Activated T-helper 17 cell treated with anti-CD3 and anti-CD28 coated beads, Interleukin-2, amount 50 U/mL, for 72 hours (primary cell): ENCODE measurements around the gene CD151. TPM values are rescaled to one million over a fixed set of nuclear protein-coding genes. Genes with fewer than 3 reads are reported as not detected.
A peak's percentile ranks its signal among the peaks of the same experiment; 100 is the strongest.

Experiments
- ATAC-seq: fragments of 150-1000 bp; cut with Tn5 transposase; replicated peaks from 2 replicates; pipeline ENCODE4 v1.10.0; 2021; ENCODE audit warnings: mild to moderate bottlenecking, moderate library complexity
- H3K27ac Mint-ChIP-seq: one replicate; pipeline ENCODE4 v1.8.0; 2022; ENCODE audit warnings: mixed read lengths
- H3K27me3 Mint-ChIP-seq: one replicate; pipeline ENCODE4 v1.8.0; 2022; ENCODE audit warnings: mixed read lengths
- H3K36me3 Mint-ChIP-seq: one replicate; pipeline ENCODE4 v1.8.0; 2022; ENCODE audit warnings: low read depth, mild to moderate bottlenecking, mixed read lengths
- H3K4me1 Mint-ChIP-seq: one replicate; pipeline ENCODE4 v1.8.0; 2022; ENCODE audit warnings: mixed read lengths
- H3K4me3 Mint-ChIP-seq: one replicate; pipeline ENCODE4 v1.8.0; 2022; ENCODE audit warnings: mild to moderate bottlenecking, mixed read lengths
- H3K9me3 Mint-ChIP-seq: one replicate; pipeline ENCODE4 v1.8.0; 2022; ENCODE audit warnings: mixed read lengths
- total RNA-seq, 2 donors: library from RNA; stranded (reverse); gene quantifications; one replicate each; pipeline ENCODE4 v1.2.3, GENCODE V29; 2022

Gene CD151
- total RNA-seq, 2 donors from 2014 or later = 61.5 to 74.6 TPM

DNA sequence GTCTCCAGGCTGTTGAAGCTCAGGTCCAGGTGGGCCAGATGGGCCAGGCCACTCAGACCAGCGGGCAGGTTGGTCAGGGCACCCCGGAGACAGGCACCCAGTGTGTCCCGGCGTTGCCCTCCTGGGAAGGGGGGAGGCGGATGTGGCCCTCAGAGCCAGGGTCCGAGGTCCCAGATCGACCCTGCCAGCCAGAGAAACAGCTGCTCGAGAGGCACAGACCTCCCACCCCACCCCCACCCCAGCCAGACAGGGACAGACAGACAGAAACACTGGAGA, 29.3 kb upstream of the CD151 start:
- no peak for ATAC-seq
- no peaks in the 10 kb centered on the region for H3K27me3 Mint-ChIP-seq
- no peak overlapping the region for H3K27ac Mint-ChIP-seq
- H3K9me3 Mint-ChIP-seq = no peaks in the 10 kb centered on the region
- no peaks in the 10 kb centered on the region for H3K4me1 Mint-ChIP-seq
- peak overlapping the region; percentile 76 for H3K4me3 Mint-ChIP-seq
- no peaks in the 10 kb centered on the region for H3K36me3 Mint-ChIP-seq

GRCh38 chr11:803770-804598, 28.8 kb upstream of the CD151 start:
- peaks cover 2% of the 10 kb centered on the region for H3K36me3 Mint-ChIP-seq
- no peaks in the 10 kb centered on the region for H3K9me3 Mint-ChIP-seq
- H3K27me3 Mint-ChIP-seq = no peaks in the 10 kb centered on the region
- H3K27ac Mint-ChIP-seq = no peak overlapping the region
- ATAC-seq = no peak
- H3K4me3 Mint-ChIP-seq = peak overlapping the region; percentile 76
- no peaks in the 10 kb centered on the region for H3K4me1 Mint-ChIP-seq

- H3K4me1 Mint-ChIP-seq = no peaks in the 10 kb centered on the region
- peaks cover 8% of the 10 kb centered on the region for H3K36me3 Mint-ChIP-seq
- H3K9me3 Mint-ChIP-seq = no peaks in the 10 kb centered on the region
- no peak for ATAC-seq
- H3K27ac Mint-ChIP-seq = no peak overlapping the region
- H3K4me3 Mint-ChIP-seq = peak overlapping the region; percentile 76
- H3K27me3 Mint-ChIP-seq = no peaks in the 10 kb centered on the region
These were observed 28.2 kb upstream of the CD151 start for GRCh38 chr11:804599-804964.

GRCh38 chr11:808427-809286, 24.1 kb upstream of the CD151 start:
- Mint-ChIP-seq H3K4me3 (peak overlapping the region; percentile 93), H3K27me3 (no peaks in the 10 kb centered on the region), H3K4me1 (peaks cover 6% of the 10 kb centered on the region), H3K27ac (peak overlapping the region; percentile 93), H3K9me3 (no peaks in the 10 kb centered on the region), H3K36me3 (peaks cover 45% of the 10 kb centered on the region)
- no peak for ATAC-seq

DNA sequence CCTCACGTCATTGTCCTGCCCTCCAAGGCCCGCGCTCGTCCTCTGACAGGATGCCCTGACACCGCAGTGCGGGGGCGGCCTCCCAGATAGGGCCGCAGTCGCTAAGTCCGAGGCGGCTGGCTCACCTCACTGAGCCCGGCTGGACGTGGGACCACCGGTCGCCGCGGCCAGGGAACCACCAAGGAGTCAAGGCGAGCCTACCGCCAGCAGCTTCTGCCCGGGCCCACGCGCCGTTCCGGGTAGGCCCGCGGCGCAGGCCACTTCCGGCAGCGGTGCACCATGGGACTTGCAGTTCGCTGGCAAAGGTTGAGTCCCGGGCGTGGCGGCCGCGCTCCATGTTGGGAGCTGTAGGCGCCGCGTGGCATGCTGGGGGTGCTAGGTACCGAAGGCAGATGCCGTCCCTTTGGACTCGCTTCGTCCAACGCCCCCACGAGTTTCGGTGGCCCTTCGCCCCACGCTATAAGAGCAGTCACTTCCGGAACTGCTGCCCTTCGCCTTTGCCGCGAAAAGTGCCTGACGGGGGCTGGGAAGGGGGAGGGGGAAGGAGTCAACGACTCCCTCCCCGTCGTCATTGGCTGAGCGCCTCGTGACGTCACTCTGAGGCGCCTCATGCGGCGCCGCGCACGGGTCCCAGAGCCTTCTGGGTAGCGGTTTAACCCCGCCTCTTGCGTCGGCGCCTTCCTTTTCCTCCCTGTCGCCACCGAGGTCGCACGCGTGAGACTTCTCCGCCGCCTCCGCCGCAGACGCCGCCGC, 23.3 kb upstream of the CD151 start, which contains the start of gene RPLP2:
RPLP2 (plus strand) TSS at position 681 of the 753 bp plus-strand sequence. CDS start 268 bp downstream, outside the sequence.
- H3K27me3 Mint-ChIP-seq = no peaks in the 10 kb centered on the region
- H3K4me3 Mint-ChIP-seq = peak within 1 kb of the TSS; percentile 93
- H3K36me3 Mint-ChIP-seq = peaks cover 53% of the 10 kb centered on the region

GRCh38 chr11:810040-810567, 22.6 kb upstream of the CD151 start:
- H3K9me3 Mint-ChIP-seq = no peaks in the 10 kb centered on the region
- H3K4me3 Mint-ChIP-seq = peak overlapping the region; percentile 93
- peaks cover 59% of the 10 kb centered on the region for H3K36me3 Mint-ChIP-seq
- H3K27me3 Mint-ChIP-seq = no peaks in the 10 kb centered on the region
- H3K4me1 Mint-ChIP-seq = peaks cover 6% of the 10 kb centered on the region
- ATAC-seq = peak; percentile 1
- H3K27ac Mint-ChIP-seq = peak overlapping the region; percentile 93

More for the DNA sequence above, 23.3 kb upstream of the CD151 start, which contains the start of gene RPLP2:
- Mint-ChIP-seq H3K27ac (peak within 1 kb of the TSS; percentile 93), H3K4me1 (peaks cover 6% of the 10 kb centered on the region), H3K9me3 (no peaks in the 10 kb centered on the region)
- peak; percentile 89 for ATAC-seq

DNA sequence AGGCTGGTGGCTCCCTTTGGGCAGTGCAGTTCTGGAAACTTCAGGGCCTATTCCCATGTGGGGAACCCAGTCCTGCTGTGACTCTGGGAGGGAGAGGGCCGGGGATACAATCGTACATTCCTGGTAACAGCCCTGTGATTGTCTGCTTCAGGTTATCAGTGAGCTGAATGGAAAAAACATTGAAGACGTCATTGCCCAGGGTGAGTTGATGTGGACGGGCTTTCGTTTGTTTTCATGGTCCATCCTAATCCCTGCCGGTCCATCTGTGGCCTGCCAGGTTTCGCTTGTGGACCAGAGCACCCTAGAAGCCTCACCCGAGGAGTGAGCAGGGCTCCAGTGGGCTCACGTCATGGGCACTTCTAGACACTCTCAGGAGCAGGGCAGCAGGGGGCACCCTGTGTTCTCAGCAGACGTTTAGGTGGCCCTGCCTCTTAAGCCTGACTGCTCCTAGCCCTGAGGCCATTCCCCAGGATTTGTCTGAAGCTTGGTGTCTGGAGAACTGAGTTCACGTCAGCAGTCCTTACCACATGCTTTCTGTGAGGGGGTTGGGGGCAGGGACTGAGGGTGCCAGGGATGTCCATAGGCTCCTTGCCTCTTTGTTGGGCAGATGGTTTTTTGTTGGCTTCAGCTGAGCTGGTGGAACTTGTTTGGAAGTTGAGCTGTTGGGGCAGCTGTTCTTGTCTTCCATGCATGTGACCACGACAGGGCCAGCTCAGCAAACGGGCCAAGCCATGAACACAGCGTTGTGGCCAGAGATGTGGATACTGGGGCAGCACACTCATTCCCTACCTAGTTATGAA, 21.1 kb upstream of the CD151 start:
- ATAC-seq = no peak
- Mint-ChIP-seq H3K9me3 (no peaks in the 10 kb centered on the region), H3K4me3 (peak overlapping the region; percentile 93)

GRCh38 chr11:812390-812789, 20.4 kb upstream of the CD151 start:
- Mint-ChIP-seq H3K4me3 (peak overlapping the region; percentile 93), H3K27ac (no peak overlapping the region), H3K27me3 (no peaks in the 10 kb centered on the region), H3K9me3 (no peaks in the 10 kb centered on the region), H3K36me3 (peaks cover 59% of the 10 kb centered on the region), H3K4me1 (peaks cover 6% of the 10 kb centered on the region)
- ATAC-seq = no peak

More for the DNA sequence above, 21.1 kb upstream of the CD151 start:
- Mint-ChIP-seq H3K27me3 (no peaks in the 10 kb centered on the region), H3K27ac (peak overlapping the region; percentile 93), H3K36me3 (peaks cover 59% of the 10 kb centered on the region), H3K4me1 (peaks cover 6% of the 10 kb centered on the region)

GRCh38 chr11:813072-813455, 19.7 kb upstream of the CD151 start:
- H3K27ac Mint-ChIP-seq = no peak overlapping the region
- no peaks in the 10 kb centered on the region for H3K9me3 Mint-ChIP-seq
- ATAC-seq = no peak
- no peak overlapping the region for H3K4me3 Mint-ChIP-seq
- H3K27me3 Mint-ChIP-seq = no peaks in the 10 kb centered on the region
- peaks cover 59% of the 10 kb centered on the region for H3K36me3 Mint-ChIP-seq
- H3K4me1 Mint-ChIP-seq = peaks cover 6% of the 10 kb centered on the region

DNA sequence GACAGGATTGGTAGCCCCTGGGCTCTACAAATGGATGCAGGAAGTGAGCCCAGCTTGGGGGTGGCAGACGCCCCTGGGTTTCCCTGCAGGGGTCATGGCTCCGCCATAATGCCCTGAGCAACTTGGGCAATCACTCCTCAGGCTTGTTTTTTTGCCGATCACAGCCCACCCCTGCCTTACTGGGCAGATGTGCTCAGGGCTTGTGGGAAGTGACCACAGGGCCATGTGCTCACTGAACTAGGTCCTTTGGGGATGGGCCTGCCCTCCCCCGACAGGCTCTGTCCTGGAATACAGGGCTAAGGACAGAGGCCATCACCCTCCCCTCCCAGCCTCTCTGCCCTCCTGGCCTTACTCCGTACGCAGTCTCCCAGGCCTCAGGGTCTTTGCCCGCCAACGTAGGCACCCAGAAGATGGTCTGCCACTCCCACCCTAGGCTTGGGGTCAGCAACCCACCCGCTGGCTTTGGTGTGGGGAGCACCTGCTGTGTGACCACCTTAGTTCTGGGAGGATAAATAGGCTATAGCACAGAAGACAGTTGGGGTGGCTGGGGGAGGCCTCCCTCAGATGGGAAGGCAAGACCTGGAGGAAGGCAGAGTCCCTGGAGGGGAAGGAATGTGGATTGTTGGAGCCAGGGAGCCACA, 19.2 kb upstream of the CD151 start:
- Mint-ChIP-seq H3K4me3 (no peak overlapping the region), H3K36me3 (peaks cover 59% of the 10 kb centered on the region), H3K9me3 (no peaks in the 10 kb centered on the region), H3K27ac (no peak overlapping the region), H3K4me1 (peaks cover 6% of the 10 kb centered on the region), H3K27me3 (no peaks in the 10 kb centered on the region)
- ATAC-seq = no peak

DNA sequence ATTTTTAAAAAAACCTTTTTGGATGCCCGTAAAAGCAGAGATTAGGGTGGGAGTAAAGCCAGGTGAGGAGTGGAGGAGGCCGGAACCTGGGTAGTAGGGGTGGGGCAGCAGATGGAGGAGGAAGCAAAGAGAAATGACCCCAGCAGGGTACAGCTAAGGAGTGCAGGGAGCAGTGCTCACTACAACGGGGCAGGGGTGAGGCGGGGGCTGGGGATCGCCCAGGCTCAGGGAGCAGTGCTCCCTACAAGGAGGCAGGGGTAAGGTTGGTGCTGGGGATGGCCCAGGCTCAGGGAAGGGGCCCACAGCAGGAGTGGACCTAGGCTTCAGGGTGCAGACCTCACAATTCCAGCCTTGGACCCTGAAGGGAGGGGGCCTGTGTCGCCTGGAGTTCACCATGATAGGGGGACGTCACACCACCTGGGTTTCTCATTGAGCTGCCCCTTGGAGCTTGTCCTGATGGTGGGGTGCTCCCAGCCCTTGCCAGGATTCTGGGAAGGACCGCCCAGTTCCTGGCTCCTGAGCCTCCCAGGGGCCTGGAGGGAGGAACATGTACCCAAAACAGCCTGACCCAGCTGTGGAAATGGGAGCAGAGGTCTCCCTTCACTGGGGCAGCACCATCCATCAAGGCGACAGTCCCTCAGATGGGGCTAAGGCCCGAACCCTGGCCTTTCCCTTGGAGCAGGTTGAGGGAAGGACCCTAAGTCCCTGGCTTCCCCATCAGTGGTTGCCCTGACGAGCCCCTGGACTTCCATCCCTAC, 16.9 kb upstream of the CD151 start:
- H3K27me3 Mint-ChIP-seq = no peaks in the 10 kb centered on the region
- H3K4me1 Mint-ChIP-seq = peaks cover 6% of the 10 kb centered on the region
- ATAC-seq = no peak
- peaks cover 39% of the 10 kb centered on the region for H3K36me3 Mint-ChIP-seq
- no peaks in the 10 kb centered on the region for H3K9me3 Mint-ChIP-seq
- H3K27ac Mint-ChIP-seq = no peak overlapping the region
- no peak overlapping the region for H3K4me3 Mint-ChIP-seq

DNA sequence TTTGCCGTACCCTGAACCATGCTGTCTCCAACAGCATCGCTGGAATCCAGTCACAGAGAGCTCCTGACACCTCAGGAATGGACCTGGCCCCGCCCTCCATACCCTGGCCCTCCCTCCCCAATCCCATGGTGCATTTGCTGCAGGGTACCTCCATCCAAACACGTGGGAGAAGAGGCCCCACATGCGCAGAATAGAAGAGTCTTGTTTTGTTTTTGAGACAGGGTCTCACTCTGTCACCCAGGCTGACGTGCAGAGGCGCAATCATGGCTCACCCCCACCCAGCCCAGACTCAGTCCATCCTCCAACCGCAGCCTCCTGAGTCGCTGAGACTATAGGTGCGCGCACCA, 16.3 kb upstream of the CD151 start:
- no peak for ATAC-seq
- Mint-ChIP-seq H3K27ac (no peak overlapping the region), H3K36me3 (peaks cover 33% of the 10 kb centered on the region), H3K9me3 (no peaks in the 10 kb centered on the region), H3K4me1 (peaks cover under 1% of the 10 kb centered on the region), H3K27me3 (no peaks in the 10 kb centered on the region), H3K4me3 (no peak overlapping the region)
